Endothelial cell of umbilical vein (primary cell): Measurements from ENCODE around the gene LRG1. TPM values are rescaled to one million over a fixed set of nuclear protein-coding genes. Genes with fewer than 3 reads are reported as not detected.

ENCODE experiments used
- BruUV-seq: library from RNA; stranded (reverse); fragments of 400-500 nt; replicated peaks from 2 replicates; lab custom pipeline; 2021; lab: Mats Ljungman, UMichigan
- CTCF ChIA-PET: fragments of 300-600, 350-600 bp; sonication (Branson Sonifier 250); formaldehyde crosslinking; loops from one replicate; lab custom pipeline; 2021; ENCODE audit warnings: antibody characterized with exemption, inconsistent platforms; lab: Charles Lee
- POLR2A ChIA-PET: fragments of 300-600, 350-600 bp; sonication (Branson Sonifier 250); formaldehyde crosslinking; loops from one replicate; lab custom pipeline; 2021; ENCODE audit warnings: antibody characterized with exemption, inconsistent platforms; lab: Charles Lee
- DNase-seq: peaks from one replicate; pipeline ENCODE4 v3.0.0-alpha.2; 2011; ENCODE audit warnings: low read depth, low spot score
- FAIRE-seq: peaks from 2 replicates; lab custom pipeline; 2011; peaks lifted over from hg19 to GRCh38; lab: Jason Lieb, UNC
- H2AFZ ChIP-seq: 2 replicates; pipeline ENCODE4 v1.6.0; 2012; ENCODE audit warnings: low read depth, low read length, control low read depth, inconsistent platforms
- H3K27ac ChIP-seq: 2 replicates; pipeline ENCODE4 v1.5.1; 2011; ENCODE audit warnings: low read depth, mild to moderate bottlenecking, control low read depth, low read length, moderate library complexity; ENCODE audit not compliant: insufficient read depth
- H3K27me3 ChIP-seq, 2 experiments: 2 replicates each; pipeline versions ENCODE4 v1.6.0 to v1.6.1; 2011; ENCODE audit warnings: low read length in 2 of 2, mixed read lengths in 1 of 2; ENCODE audit not compliant: control insufficient read depth in 2 of 2, insufficient read depth in 2 of 2
- H3K36me3 ChIP-seq, 2 experiments: 2 replicates in 1 of 2; 3 replicates in 1 of 2; pipeline ENCODE4 v1.5.1; 2011; ENCODE audit warnings: low read length in 2 of 2, mild to moderate bottlenecking in 1 of 2, moderate library complexity in 1 of 2; ENCODE audit not compliant: control insufficient read depth in 2 of 2, insufficient read depth in 2 of 2; ENCODE audit errors: extremely low read depth in 1 of 2
- H3K4me1 ChIP-seq: 3 replicates; pipeline ENCODE4 v1.5.1; 2011; ENCODE audit warnings: mild to moderate bottlenecking, low read length; ENCODE audit not compliant: control insufficient read depth, insufficient read depth; ENCODE audit errors: extremely low read depth
- H3K4me2 ChIP-seq: 2 replicates; pipeline ENCODE4 v1.6.1; 2011; ENCODE audit warnings: low read length, control low read depth, mixed read lengths; ENCODE audit not compliant: insufficient read depth
- H3K4me3 ChIP-seq, 3 experiments: fragments of 200-600 bp in 1 of 3; sonication (generic), shearing (Covaris generic) in 1 of 3; replicated peaks in 1 of 3; 2 replicates each; pipeline ENCODE4 v1.5.1; 2011 to 2016; ENCODE audit warnings: control low read depth in 3 of 3, low read length in 3 of 3, mild to moderate bottlenecking in 2 of 3, inconsistent platforms in 1 of 3, low read depth in 1 of 3, moderate library complexity in 1 of 3; ENCODE audit not compliant: insufficient read depth in 1 of 3
- H3K79me2 ChIP-seq: 2 replicates; pipeline ENCODE4 v1.6.0; 2012; ENCODE audit warnings: low read length, inconsistent platforms; ENCODE audit not compliant: control insufficient read depth, insufficient read depth
- H3K9ac ChIP-seq: replicated peaks from 2 replicates; pipeline ENCODE3; 2011; ENCODE audit warnings: low read length, control low read depth; ENCODE audit not compliant: insufficient read depth; ENCODE audit errors: extremely low read depth
- H3K9me1 ChIP-seq: replicated peaks from 3 replicates; pipeline ENCODE4 v1.6.0; 2011; ENCODE audit warnings: mild to moderate bottlenecking, low read length; ENCODE audit not compliant: control insufficient read depth, insufficient read depth; ENCODE audit errors: extremely low read depth
- H3K9me3 ChIP-seq: replicated peaks from 2 replicates; pipeline ENCODE4 v1.5.1; 2012; ENCODE audit warnings: low read length, inconsistent platforms; ENCODE audit not compliant: control insufficient read depth, insufficient read depth
- H4K20me1 ChIP-seq: replicated peaks from 2 replicates; pipeline ENCODE3; 2011; ENCODE audit warnings: mild to moderate bottlenecking, low read length; ENCODE audit not compliant: control insufficient read depth, insufficient read depth; ENCODE audit errors: extremely low read depth
- EZH2 ChIP-seq: IDR thresholded peaks from 2 replicates; pipeline ENCODE4 v1.6.1; 2012; ENCODE audit warnings: borderline replicate concordance, low read depth, mild to moderate bottlenecking, moderate library complexity, low read length, inconsistent platforms; ENCODE audit not compliant: severe bottlenecking
- FOS ChIP-seq: IDR thresholded peaks from 2 replicates; pipeline ENCODE4 v1.6.1; 2011; ENCODE audit warnings: mild to moderate bottlenecking, low read length, moderate library complexity, borderline replicate concordance; ENCODE audit not compliant: insufficient read depth
- GATA2 ChIP-seq: IDR thresholded peaks from 2 replicates; pipeline ENCODE4 v1.7.0; 2011; ENCODE audit warnings: low read depth, mild to moderate bottlenecking, moderate library complexity, mixed read lengths, low read length; ENCODE audit not compliant: insufficient read length, insufficient read depth
- JUN ChIP-seq: IDR thresholded peaks from 2 replicates; pipeline ENCODE4 v1.6.1; 2011; ENCODE audit warnings: borderline replicate concordance, low read depth; ENCODE audit not compliant: insufficient read length, insufficient read depth
- MYC ChIP-seq: IDR thresholded peaks from one replicate; pipeline ENCODE4 v1.6.1; 2011; ENCODE audit warnings: mild to moderate bottlenecking, low read depth, low read length
- POLR2A ChIP-seq: IDR thresholded peaks from 2 replicates; pipeline ENCODE4 v1.6.1; 2012; ENCODE audit warnings: low read depth, mild to moderate bottlenecking, control low read depth, low read length
- POLR2AphosphoS5 ChIP-seq: IDR thresholded peaks from 2 replicates; pipeline ENCODE4 v1.6.1; 2012; ENCODE audit warnings: low read depth, mild to moderate bottlenecking, control low read depth, low read length, moderate library complexity; ENCODE audit not compliant: insufficient read depth
- dilution Hi-C: fragments of 300-500 bp; cut with MboI; formaldehyde crosslinking; loops from one replicate; pipeline ENCODE4 v1.15.0; 2019; ENCODE audit warnings: low sequenced_read_pairs; ENCODE audit not compliant: extremely low pct_ligation_motif_present
- intact Hi-C: fragments of 100-400 bp; cut with micrococcal nuclease; formaldehyde crosslinking; loops from one replicate; pipeline ENCODE4 v1.10.0; 2022
- polyA plus RNA-seq, 4 experiments: library from polyadenylated mRNA; depleted of rRNA in 3 of 4; stranded (reverse) in 3 of 4; unstranded in 1 of 4; fragments of >200 nt; gene quantifications; 2 replicates each; pipeline versions ENCODE4 v1.2.1 to v1.2.3, GENCODE V29; 2011 to 2012; ENCODE audit warnings: missing spikeins in 1 of 4
- total RNA-seq: library from RNA; stranded (reverse); gene quantifications from 2 replicates; pipeline ENCODE4 v1.2.3, GENCODE V29; 2021
- TF ChIP-seq, protein P1 (sequence below), 2 donors: IDR thresholded peaks; 1 replicate in 1 of 2; 2 replicates in 1 of 2; pipeline ENCODE4 v1.5.1; 2011; ENCODE audit warnings: low read length in 2 of 2, mild to moderate bottlenecking in 2 of 2, moderate library complexity in 2 of 2, control low read depth in 1 of 2, inconsistent platforms in 1 of 2, low read depth in 1 of 2; ENCODE audit not compliant: insufficient read depth in 1 of 2; ENCODE audit errors: extremely low read depth in 1 of 2
- TF ChIP-seq, protein P2 (sequence below): IDR thresholded peaks from 2 replicates; pipeline ENCODE4 v1.6.1; 2011; ENCODE audit not compliant: insufficient read depth, insufficient read length

LRG1 gene
- total and polyA plus RNA-seq, 2 donors (not counting 3 experiments of a cell fraction or from before 2014, with no cell fraction given), result 0.21 to 0.31 TPM

DNA sequence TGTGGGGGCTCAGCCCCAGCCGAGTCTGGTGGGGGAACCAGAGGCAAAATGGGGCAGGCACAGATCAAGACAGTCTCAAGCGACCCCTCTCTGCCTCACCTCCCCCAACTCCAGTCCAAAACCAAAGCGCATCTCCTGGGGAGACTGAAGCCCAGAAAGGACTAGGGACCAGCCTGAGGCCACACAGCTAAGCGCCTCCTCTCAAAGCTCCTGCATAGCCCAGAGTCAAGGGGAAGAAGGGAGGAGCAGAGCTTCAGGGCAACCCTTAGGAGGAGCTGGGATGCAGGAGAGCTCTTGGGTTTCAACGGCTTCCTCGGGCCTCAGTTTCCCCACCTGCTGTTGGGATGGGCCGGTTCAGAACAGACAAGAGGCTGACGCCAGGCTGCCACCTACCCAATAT lies 39.6 kb upstream of the LRG1 start:
- Histone ChIP-seq H3K9me3 (no peaks in the 10 kb centered on the region), H3K27ac (no peak overlapping the region), H3K4me2 (no peak overlapping the region), H3K79me2 (no peaks in the 10 kb centered on the region), H3K27me3 (no peaks in the 10 kb centered on the region), H3K9ac (no peak overlapping the region), H2AFZ (no peak overlapping the region), H3K9me1 (no peaks in the 10 kb centered on the region), H3K4me1 (peaks cover 31% of the 10 kb centered on the region), H4K20me1 (no peaks in the 10 kb centered on the region), H3K36me3 (peaks cover 0 to 8% of the 10 kb centered on the region in 2 experiments), H3K4me3 (no peak overlapping the region)
- TF ChIP-seq JUN, result no peak
- no peak for TF ChIP-seq POLR2A
- no peak for TF ChIP-seq POLR2AphosphoS5
- no peak for TF ChIP-seq GATA2
- TF ChIP-seq, protein P1, sequence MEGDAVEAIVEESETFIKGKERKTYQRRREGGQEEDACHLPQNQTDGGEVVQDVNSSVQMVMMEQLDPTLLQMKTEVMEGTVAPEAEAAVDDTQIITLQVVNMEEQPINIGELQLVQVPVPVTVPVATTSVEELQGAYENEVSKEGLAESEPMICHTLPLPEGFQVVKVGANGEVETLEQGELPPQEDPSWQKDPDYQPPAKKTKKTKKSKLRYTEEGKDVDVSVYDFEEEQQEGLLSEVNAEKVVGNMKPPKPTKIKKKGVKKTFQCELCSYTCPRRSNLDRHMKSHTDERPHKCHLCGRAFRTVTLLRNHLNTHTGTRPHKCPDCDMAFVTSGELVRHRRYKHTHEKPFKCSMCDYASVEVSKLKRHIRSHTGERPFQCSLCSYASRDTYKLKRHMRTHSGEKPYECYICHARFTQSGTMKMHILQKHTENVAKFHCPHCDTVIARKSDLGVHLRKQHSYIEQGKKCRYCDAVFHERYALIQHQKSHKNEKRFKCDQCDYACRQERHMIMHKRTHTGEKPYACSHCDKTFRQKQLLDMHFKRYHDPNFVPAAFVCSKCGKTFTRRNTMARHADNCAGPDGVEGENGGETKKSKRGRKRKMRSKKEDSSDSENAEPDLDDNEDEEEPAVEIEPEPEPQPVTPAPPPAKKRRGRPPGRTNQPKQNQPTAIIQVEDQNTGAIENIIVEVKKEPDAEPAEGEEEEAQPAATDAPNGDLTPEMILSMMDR (IDR thresholded peaks at IDR 0.05; ENCODE audit: extremely low read depth in 1 of 2, insufficient read depth in 1 of 2, low read depth in 1 of 2, low read length in 2 of 2), result no peak
- TF ChIP-seq, protein P2, sequence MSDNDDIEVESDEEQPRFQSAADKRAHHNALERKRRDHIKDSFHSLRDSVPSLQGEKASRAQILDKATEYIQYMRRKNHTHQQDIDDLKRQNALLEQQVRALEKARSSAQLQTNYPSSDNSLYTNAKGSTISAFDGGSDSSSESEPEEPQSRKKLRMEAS, result no peak
- no peak for TF ChIP-seq FOS
- TF ChIP-seq MYC, result no peak
- TF ChIP-seq EZH2, result no peak
- BruUV-seq, result no TSS peak
- ChIA-PET CTCF (interaction anchor here (0.6 to 3.4 kb wide), 4 partner anchors 12 to 55 kb away, joined by 3 to 18 read pairs (median 4); partner anchors contain the start of gene SEMA6B), POLR2A (no interaction called here)
- no peak for FAIRE-seq
- intact Hi-C loops, result loop anchor here (5.0 kb wide), 1 partner anchor 143 kb away; the partner anchor contains the start of gene DPP9
- DNase-seq, result no peak
- dilution Hi-C loops, result no loop called here
